ENCODE results near the gene FILIP1L.

FILIP1L gene

GRCh38 chr3:100075196-100075595, 39.1 kb downstream of the FILIP1L start:
- Mint-ChIP-seq H3K4me1 (peaks cover 43% of the 10 kb centered on the region), H3K4me3 (no peak overlapping the region), H3K27me3 (ENCODE audit: low read depth, poor library complexity) (peaks cover 3% of the 10 kb centered on the region), H3K36me3 (ENCODE audit: low read depth) (peaks cover 4% of the 10 kb centered on the region), H3K9me3 (no peaks in the 10 kb centered on the region), H3K27ac (peak overlapping the region; percentile 24)
- no peak for DNase-seq
- TF ChIP-seq CTCF (IDR thresholded peaks at IDR 0.05) = no peak

GRCh38 chr3:100073714-100074307, 40.5 kb downstream of the FILIP1L start:
- Mint-ChIP-seq H3K27me3 (ENCODE audit: low read depth, poor library complexity) (peaks cover 3% of the 10 kb centered on the region), H3K36me3 (ENCODE audit: low read depth) (peaks cover 4% of the 10 kb centered on the region), H3K4me3 (peak overlapping the region; percentile 68), H3K4me1 (peaks cover 46% of the 10 kb centered on the region), H3K27ac (peak overlapping the region; percentile 92), H3K9me3 (no peaks in the 10 kb centered on the region)
- no peak for TF ChIP-seq CTCF (IDR thresholded peaks at IDR 0.05)
- DNase-seq = peak; percentile 30

- peaks cover 46% of the 10 kb centered on the region for H3K4me1 Mint-ChIP-seq
- peak overlapping the region; percentile 68 for H3K4me3 Mint-ChIP-seq
- TF ChIP-seq CTCF (IDR thresholded peaks at IDR 0.05) = no peak
- H3K36me3 Mint-ChIP-seq (ENCODE audit: low read depth) = peaks cover 4% of the 10 kb centered on the region
- H3K9me3 Mint-ChIP-seq = no peaks in the 10 kb centered on the region
- peaks cover 3% of the 10 kb centered on the region for H3K27me3 Mint-ChIP-seq (ENCODE audit: low read depth, poor library complexity)
- no peak overlapping the region for H3K27ac Mint-ChIP-seq
- DNase-seq = no peak
These were observed 41.1 kb downstream of the FILIP1L start for GRCh38 chr3:100073049-100073713.

- no peak for DNase-seq
- no peak overlapping the region for H3K27ac Mint-ChIP-seq
- H3K4me3 Mint-ChIP-seq = no peak overlapping the region
- H3K9me3 Mint-ChIP-seq = no peaks in the 10 kb centered on the region
- H3K4me1 Mint-ChIP-seq = peaks cover 46% of the 10 kb centered on the region
- no peak for TF ChIP-seq CTCF (IDR thresholded peaks at IDR 0.05)
- peaks cover 4% of the 10 kb centered on the region for H3K36me3 Mint-ChIP-seq (ENCODE audit: low read depth)
- peaks cover 3% of the 10 kb centered on the region for H3K27me3 Mint-ChIP-seq (ENCODE audit: low read depth, poor library complexity)
These were observed 41.8 kb downstream of the FILIP1L start for GRCh38 chr3:100072326-100073048.

- Mint-ChIP-seq H3K9me3 (no peaks in the 10 kb centered on the region), H3K27ac (no peak overlapping the region), H3K36me3 (ENCODE audit: low read depth) (peaks cover 4% of the 10 kb centered on the region), H3K4me3 (no peak overlapping the region), H3K27me3 (ENCODE audit: low read depth, poor library complexity) (peaks cover 3% of the 10 kb centered on the region), H3K4me1 (peaks cover 22% of the 10 kb centered on the region)
- TF ChIP-seq CTCF (IDR thresholded peaks at IDR 0.05) = no peak
- DNase-seq = no peak
These were observed 44.8 kb downstream of the FILIP1L start for GRCh38 chr3:100069472-100069871.

Measured in nephron progenitor cell (in vitro differentiated cells).